SK-N-SH treated with all-trans-retinoic acid at 6 μM for 48 hours (cell line): ENCODE results near the gene CNTNAP2.

Source experiments
- ARNTL ChIP-seq: fragments of 450-650 bp; formaldehyde crosslinking; IDR thresholded peaks from 2 replicates; pipeline ENCODE4 v1.5.0; 2020; ENCODE audit warnings: low read depth, mild to moderate bottlenecking, moderate library complexity, borderline replicate concordance
- ESRRG ChIP-seq: fragments of 250-450 bp; sonication (Bioruptor Pico); IDR thresholded peaks from 2 replicates; pipeline ENCODE4 v1.6.1; 2021; ENCODE audit warnings: mild to moderate bottlenecking
- ZC3H10 ChIP-seq: fragments of 250-450 bp; sonication (Bioruptor Pico); IDR thresholded peaks from 2 replicates; pipeline ENCODE4 v1.5.1; 2021; ENCODE audit warnings: mild to moderate bottlenecking, moderate library complexity
- ZNF70 ChIP-seq: fragments of 450-650 bp; formaldehyde crosslinking; IDR thresholded peaks from 2 replicates; pipeline ENCODE4 v1.5.0; 2020; ENCODE audit warnings: mild to moderate bottlenecking, moderate library complexity
- ZNF8 ChIP-seq: fragments of 450-650 bp; formaldehyde crosslinking; IDR thresholded peaks from 2 replicates; pipeline ENCODE4 v1.5.0; 2020; ENCODE audit warnings: mild to moderate bottlenecking, moderate library complexity
- TF ChIP-seq, protein P1 (sequence below): fragments of 250-450 bp; sonication (Bioruptor Pico); IDR thresholded peaks from 2 replicates; pipeline ENCODE4 v1.8.0; 2021; ENCODE audit warnings: low read depth, mild to moderate bottlenecking, moderate library complexity, borderline replicate concordance
- TF ChIP-seq, protein P2 (sequence below): fragments of 250-450 bp; sonication (Bioruptor Pico); IDR thresholded peaks from 2 replicates; pipeline ENCODE4 v1.5.1; 2020; ENCODE audit warnings: low read depth, mild to moderate bottlenecking, moderate library complexity

DNA sequence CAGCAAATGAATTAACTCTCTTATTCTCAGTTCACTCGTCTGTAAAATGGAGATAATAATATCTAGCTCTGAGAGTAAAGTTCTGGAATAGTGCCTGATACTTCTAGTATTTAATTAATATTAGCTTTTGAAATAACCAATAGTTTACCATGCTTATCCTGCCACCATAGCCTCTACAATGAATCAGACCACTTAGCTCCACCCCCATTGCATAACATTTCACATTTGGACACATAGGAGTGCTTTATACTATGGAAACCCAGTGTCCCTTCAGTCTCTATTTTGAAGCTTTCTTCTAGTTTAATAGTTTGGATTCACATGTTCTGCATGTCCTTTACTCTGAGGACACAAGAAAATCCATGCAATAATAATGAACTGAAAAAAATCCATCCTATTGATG lies 2046.6 kb downstream of the CNTNAP2 start:
- TF ChIP-seq ARNTL (CRISPR knock-in tag) (no peak), ZNF8 (CRISPR knock-in tag) (no peak), ESRRG (CRISPR knock-in tag) (no peak), ZNF70 (CRISPR knock-in tag) (no peak), ZC3H10 (CRISPR knock-in tag) (no peak)
- TF ChIP-seq, protein P1, sequence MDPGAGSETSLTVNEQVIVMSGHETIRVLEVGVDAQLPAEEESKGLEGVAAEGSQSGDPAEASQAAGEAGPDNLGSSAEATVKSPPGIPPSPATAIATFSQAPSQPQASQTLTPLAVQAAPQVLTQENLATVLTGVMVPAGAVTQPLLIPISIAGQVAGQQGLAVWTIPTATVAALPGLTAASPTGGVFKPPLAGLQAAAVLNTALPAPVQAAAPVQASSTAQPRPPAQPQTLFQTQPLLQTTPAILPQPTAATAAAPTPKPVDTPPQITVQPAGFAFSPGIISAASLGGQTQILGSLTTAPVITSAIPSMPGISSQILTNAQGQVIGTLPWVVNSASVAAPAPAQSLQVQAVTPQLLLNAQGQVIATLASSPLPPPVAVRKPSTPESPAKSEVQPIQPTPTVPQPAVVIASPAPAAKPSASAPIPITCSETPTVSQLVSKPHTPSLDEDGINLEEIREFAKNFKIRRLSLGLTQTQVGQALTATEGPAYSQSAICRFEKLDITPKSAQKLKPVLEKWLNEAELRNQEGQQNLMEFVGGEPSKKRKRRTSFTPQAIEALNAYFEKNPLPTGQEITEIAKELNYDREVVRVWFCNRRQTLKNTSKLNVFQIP (CRISPR knock-in tag), result no peak
- TF ChIP-seq, protein P2, sequence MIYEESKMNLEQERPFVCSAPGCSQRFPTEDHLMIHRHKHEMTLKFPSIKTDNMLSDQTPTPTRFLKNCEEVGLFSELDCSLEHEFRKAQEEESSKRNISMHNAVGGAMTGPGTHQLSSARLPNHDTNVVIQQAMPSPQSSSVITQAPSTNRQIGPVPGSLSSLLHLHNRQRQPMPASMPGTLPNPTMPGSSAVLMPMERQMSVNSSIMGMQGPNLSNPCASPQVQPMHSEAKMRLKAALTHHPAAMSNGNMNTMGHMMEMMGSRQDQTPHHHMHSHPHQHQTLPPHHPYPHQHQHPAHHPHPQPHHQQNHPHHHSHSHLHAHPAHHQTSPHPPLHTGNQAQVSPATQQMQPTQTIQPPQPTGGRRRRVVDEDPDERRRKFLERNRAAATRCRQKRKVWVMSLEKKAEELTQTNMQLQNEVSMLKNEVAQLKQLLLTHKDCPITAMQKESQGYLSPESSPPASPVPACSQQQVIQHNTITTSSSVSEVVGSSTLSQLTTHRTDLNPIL (CRISPR knock-in tag), result no peak
